HG03097 (cell line): ENCODE data around the gene COL4A4.

ENCODE experiments used
- ATAC-seq: cut with Tn5 transposase; IDR thresholded peaks from one replicate; pipeline ENCODE4 v1.9.1; 2021; ENCODE audit not compliant: unreplicated experiment, low FRiP score

The COL4A4 gene

GRCh38 chr2:226991663-226992062, 172.3 kb downstream of the COL4A4 start:
- no peak for ATAC-seq

GRCh38 chr2:226985583-226985946, 178.4 kb downstream of the COL4A4 start:
- no peak for ATAC-seq

GRCh38 chr2:226984750-226985582, 179.0 kb downstream of the COL4A4 start:
- ATAC-seq: peak; percentile 97

DNA sequence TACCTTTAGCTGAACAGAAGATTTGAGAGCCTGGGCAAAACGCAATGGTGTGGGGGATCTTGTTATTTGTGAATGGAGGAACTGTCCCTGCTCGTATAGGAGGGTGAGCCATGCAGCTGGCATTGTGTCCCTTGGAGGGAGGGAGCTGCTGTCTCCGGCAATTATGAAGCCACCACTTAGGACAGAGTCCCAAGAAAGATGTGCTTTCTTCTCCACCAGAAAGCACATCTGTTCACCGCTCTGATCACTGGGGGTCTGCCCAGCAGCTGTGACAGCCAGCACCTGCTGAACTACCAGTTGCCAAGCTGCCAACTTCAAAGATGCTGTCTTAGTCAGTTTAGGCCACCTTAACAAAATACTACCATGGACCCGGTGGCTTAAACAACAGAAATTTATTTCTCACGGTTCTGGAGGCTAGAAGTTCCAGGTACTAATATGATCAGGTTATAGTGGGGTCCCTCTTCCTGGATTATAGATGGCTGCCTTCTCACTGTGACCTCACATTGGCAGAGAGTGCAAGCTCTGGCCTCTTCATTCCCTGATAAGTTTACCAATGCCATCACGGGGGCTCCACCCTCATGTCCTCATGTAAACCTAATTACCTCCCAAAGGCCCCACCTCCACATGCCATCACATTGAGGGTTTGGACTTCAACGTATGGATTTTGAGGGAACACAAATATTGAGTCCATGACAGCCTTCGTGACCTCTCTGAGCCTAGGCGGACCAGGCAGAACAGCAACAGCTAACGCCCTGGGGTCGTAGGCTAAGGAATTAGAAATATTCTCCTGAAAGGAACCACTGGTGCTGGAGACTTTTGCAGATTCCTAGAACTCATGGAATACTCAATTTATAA, 179.9 kb downstream of the COL4A4 start:
- ATAC-seq: no peak

DNA sequence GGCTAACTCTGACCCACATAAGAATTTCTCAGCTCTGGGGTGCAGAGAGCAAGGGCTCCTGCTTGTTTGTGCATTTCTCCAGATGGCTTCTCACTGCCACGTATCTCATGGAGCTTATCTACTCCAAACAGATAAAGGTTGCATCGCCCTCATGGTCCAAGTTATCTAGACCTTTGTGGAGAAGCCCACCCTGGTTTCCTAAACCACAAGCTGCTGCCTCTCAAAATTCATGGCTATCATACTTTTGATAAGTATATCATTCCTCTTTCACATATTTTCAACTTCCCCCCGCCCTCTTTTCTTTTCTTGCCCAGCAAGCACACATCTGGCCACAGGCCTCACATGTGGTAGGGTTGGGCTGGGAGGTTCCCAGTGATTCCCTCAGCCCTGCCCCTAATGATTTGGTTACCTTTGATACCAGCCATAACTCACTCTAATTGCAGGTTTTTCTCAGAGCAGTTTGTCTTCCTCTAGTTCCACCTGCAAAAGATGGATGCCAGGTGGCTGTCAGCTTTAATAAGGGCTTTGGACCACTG, 182.1 kb downstream of the COL4A4 start:
- ATAC-seq: no peak

DNA sequence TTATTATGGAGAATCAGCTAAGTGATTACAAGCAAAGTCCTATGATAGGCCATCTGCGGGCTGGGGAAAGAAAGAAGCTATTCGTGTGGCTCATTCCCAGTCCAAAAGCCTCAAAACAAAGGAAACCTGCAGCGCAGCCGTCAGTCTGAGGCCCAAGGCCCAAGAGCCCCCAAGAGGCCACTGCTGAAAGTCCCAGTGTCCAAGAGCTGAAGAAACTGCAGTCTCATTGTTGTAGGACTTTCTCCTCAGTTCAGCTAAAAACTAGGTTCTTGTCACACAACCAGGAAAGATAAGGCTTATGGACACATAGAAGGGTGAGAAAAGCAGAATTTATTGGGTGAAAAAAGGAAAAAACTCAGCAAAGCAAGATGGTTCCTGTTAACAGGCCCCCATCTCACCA, 185.0 kb downstream of the COL4A4 start:
- ATAC-seq: no peak

GRCh38 chr2:226978300-226978699, 185.7 kb downstream of the COL4A4 start:
- no peak for ATAC-seq

DNA sequence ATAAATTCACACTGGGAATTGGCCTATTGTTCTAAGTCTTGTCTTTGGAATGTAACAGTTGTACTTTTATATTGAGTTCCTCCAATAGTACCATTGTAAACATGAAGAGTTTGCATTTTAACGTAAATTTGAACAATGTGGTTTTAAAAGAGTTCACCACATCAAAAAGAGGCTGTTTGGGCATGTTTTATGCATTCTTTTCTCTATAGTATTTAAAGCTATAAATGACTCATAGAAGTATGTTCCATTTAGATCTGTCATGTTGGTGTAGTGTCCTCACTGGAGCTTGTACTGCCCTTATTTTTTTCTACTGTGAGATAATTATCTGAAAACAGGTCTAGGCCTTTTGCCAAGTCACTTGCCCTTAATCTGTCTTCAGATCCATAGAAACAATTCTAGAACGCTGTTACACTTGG, 186.2 kb downstream of the COL4A4 start:
- ATAC-seq: no peak

DNA sequence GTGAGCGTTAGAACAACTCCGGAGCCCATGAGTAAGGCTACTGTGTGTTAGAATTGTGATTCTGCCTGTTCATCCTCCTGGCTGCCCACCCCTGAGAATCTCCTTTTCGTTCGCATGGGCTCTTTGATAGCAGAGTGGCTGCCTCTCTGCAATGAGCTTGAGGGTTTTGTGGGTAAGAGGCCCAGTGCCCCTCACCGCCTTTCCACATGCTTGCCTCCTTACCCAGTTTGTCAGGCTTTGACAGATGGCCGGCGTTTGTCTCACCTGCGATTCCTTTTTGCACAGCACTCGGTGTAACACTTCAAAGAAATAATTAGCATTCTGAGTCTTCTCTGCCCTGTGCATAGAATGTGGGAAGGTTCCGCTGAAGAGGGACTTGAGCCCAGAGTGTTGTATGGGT, 190.2 kb downstream of the COL4A4 start:
- ATAC-seq: no peak

GRCh38 chr2:226971770-226972169, 192.2 kb downstream of the COL4A4 start:
- ATAC-seq: no peak

DNA sequence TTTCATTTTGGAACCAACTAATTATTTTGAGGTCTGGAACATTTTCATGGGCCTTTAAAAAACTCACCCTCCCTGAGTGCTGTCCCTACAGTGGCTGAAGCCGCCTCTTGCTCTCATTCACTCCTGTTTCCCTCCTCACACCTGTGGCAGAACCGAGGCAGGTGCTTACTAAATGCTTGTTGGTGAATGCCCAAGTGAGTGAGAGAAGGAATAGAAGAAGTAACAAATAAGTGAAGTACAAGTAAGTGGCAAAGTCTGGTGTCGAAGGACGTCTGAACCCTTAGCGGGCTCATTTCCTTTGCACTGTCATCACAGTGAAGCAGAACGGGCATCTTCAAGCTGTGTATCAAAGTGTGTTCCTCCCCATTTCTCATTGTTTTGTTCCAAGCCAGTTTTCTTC, 192.9 kb downstream of the COL4A4 start:
- ATAC-seq: peak; percentile 42

GRCh38 chr2:226970362-226970761, 193.6 kb downstream of the COL4A4 start:
- no peak for ATAC-seq

DNA sequence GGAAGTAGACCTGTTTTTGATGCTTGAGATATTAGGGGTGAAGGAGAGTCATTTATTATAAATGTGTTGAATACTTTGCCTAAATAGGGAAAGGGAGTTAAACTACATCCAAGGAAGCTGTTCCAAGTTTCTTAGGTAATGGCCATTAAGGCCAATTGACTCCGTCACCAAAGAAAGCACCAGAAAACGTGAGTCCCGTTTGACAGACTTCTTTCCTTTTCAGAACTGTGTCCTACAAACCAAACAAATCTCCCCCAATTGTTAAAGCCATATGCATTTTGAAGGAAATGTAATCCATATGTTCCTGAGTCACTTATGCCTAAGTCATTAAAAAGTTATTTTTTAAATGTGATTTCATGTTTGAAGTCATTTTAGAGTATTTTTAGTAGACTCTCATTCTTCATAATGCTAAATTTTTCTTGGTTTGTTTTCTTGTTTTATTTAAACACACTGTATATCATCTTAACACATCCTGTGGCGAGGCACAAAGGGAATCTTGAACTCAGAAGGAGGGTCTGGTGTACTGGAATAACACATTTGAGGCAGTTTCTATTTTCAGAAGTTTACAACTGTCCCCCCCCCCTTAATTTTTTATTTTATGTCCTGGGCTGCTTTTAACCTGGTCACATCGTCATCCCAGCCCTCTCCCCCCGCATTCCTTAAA, 194.5 kb downstream of the COL4A4 start:
- no peak for ATAC-seq

DNA sequence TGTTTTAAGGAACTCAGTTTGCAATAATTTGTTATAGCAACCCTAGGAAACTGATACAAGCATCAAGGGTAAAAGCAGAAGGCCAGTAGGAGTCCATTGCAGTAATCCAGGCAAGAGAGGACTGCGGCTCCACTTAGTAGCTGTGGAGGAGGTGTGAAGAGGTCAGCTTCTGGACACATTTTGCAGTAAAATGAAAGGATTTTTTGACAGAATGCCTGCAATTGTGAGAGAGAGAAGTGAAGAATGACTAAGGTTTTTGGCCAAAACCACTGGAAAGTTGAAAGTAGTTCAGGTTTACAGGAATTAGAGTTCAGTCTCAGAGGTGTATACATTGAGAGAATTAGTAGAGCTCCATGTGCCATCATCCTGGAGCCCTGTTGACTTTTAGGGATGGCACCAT, 198.6 kb downstream of the COL4A4 start:
- ATAC-seq: no peak

- no peak for ATAC-seq
Measured at GRCh38 chr2:226963528-226963927, 200.5 kb downstream of the COL4A4 start.

GRCh38 chr2:226962176-226962773, 201.7 kb downstream of the COL4A4 start:
- ATAC-seq: no peak

DNA sequence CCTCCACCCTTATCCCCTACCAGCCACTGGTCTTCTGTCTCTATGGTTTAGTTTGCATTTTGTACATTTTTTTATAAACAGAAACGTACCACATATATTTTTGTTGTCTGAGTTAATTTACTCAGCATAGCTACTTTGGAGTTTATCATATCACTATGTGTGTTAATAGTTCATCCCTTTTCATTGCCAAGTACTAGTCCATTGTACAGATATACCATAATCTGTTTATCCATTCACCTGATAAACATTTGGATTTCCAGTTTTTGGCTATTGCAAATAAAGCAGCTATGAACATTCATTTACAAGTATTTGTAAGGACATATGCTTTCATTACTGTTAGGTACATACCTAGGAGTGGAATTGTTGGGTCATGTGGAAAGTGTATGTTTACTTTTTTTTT, 204.6 kb downstream of the COL4A4 start:
- no peak for ATAC-seq

- ATAC-seq: no peak
Measured at GRCh38 chr2:226956659-226957058, 207.3 kb downstream of the COL4A4 start.

- no peak for ATAC-seq
Measured at GRCh38 chr2:226953826-226954225, 210.2 kb downstream of the COL4A4 start.

DNA sequence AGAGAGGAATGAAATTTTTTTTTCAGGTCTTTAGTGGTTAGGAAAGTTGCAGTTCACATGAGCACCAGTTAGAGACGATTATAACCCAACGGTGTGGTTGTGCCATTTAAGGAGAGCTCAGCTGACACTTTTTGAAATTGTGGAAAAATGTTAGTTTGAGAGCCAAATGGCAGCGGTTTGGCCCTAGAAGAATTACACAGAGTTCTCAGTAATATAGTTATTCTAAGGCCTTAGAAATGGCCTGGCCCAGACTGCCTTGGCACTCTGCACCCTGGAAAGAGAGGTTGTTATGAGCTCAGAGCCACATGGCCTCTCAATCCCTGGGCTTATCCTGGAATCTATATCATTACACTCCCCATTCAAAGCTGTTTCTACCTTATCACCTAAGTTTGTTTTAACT, 210.8 kb downstream of the COL4A4 start:
- no peak for ATAC-seq
